Measurements from ENCODE around the gene TNFSF9.

Gene TNFSF9

GRCh38 chr19:6498294-6499036 is 32.4 kb upstream of the TNFSF9 start:
- Histone ChIP-seq H3K9me3 (ENCODE audit: control insufficient read depth, insufficient read depth, low read depth, low read length) (no peaks in the 10 kb centered on the region), H3K4me1 (ENCODE audit: control insufficient read depth, insufficient read depth, low read length) (no peaks in the 10 kb centered on the region; the same call in 1 of the 2 replicates), H3K4me3 (ENCODE audit: low read depth, low read length) (no peak overlapping the region), H3K36me3 (ENCODE audit: control insufficient read depth in 2 of 2, insufficient read depth in 1 of 2, low read length in 2 of 2) (peaks cover 0 to 7% of the 10 kb centered on the region in 2 experiments; a peak in 2 of 3 replicates), H3K27ac (ENCODE audit: extremely low read depth, low read depth, low read length) (no peak overlapping the region)
- peak; percentile 84 for TF ChIP-seq ZNF16 (tag by site-specific recombination; IDR thresholded peaks at IDR 0.05; ENCODE audit: low read depth)
- TF ChIP-seq, protein P1, sequence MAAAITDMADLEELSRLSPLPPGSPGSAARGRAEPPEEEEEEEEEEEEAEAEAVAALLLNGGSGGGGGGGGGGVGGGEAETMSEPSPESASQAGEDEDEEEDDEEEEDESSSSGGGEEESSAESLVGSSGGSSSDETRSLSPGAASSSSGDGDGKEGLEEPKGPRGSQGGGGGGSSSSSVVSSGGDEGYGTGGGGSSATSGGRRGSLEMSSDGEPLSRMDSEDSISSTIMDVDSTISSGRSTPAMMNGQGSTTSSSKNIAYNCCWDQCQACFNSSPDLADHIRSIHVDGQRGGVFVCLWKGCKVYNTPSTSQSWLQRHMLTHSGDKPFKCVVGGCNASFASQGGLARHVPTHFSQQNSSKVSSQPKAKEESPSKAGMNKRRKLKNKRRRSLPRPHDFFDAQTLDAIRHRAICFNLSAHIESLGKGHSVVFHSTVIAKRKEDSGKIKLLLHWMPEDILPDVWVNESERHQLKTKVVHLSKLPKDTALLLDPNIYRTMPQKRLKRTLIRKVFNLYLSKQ (tag by site-specific recombination; IDR thresholded peaks at IDR 0.05; ENCODE audit: borderline replicate concordance), result no peak
- TF ChIP-seq ZNF623 (tag by site-specific recombination; IDR thresholded peaks at IDR 0.05), result 0 out of 2 replicates have a peak, but pooled peaks have one; percentile 10
- POLR2A ChIA-PET, result interaction anchor here (1.2 kb wide), 1 partner anchor 15 kb away, joined by 4 read pairs; no protein-coding TSS in a partner anchor
- CTCF ChIA-PET, result interaction anchor here (0.6 to 0.7 kb wide), 2 partner anchors 13 to 894 kb away, joined by 3 read pairs; no protein-coding TSS in a partner anchor

DNA sequence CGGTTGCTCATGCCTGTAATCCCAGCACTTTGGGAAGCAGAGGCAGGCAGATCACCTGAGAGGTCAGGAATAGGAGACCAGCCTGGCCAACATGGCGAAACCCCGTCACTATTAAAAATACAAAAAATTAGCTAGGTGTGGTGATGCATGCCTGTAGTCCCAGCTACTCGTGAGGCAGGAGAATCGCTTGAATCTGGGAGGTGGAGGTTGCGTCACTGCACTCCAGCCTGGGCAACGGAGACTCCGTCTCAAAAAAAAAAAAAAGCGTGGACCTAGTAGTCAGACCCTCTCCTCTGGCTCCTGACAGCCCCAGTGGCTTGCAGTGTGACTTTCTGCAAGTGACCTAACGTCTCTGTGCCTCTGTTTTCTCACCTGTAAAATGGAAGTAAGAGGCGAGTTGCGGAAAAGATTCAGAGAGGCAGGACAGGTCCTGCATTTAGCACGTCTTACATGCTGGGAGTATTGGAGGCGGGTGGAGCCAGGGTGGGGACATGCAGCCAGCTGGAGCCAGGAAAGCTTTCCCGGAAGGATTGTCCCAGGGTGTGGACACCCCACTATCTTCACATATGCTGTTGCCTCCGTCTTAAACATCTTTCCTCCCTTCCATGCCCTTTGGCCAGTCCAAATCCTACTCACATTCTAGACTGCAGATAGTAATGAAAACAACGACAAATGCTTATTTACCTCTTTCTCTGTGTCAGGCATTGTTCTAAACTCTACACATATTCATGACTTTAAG is 31.6 kb upstream of the TNFSF9 start:
- H3K27ac ChIP-seq (ENCODE audit: extremely low read depth, low read depth, low read length), result no peak overlapping the region
- no peak overlapping the region for H3K4me3 ChIP-seq (ENCODE audit: low read depth, low read length)
- no peaks in the 10 kb centered on the region; the same call in 1 of the 2 replicates for H3K4me1 ChIP-seq (ENCODE audit: control insufficient read depth, insufficient read depth, low read length)
- ChIA-PET POLR2A (interaction anchor here (0.7 to 1.2 kb wide), 2 partner anchors 16 to 179 kb away, joined by 4 to 5 read pairs; no protein-coding TSS in a partner anchor), CTCF (interaction anchor here (0.7 kb wide), 2 partner anchors 14 to 31 kb away, joined by 3 to 4 read pairs; no protein-coding TSS in a partner anchor)
- TF ChIP-seq ZNF221 (tag by site-specific recombination; IDR thresholded peaks at IDR 0.05; ENCODE audit: borderline replicate concordance) (no peak), KLF1 (tag by site-specific recombination; IDR thresholded peaks at IDR 0.05) (peak; percentile 70)
- H3K36me3 ChIP-seq (ENCODE audit: control insufficient read depth in 2 of 2, insufficient read depth in 1 of 2, low read length in 2 of 2), result peaks cover 0 to 7% of the 10 kb centered on the region in 2 experiments; a peak in 2 of 3 replicates
- no peaks in the 10 kb centered on the region for H3K9me3 ChIP-seq (ENCODE audit: control insufficient read depth, insufficient read depth, low read depth, low read length)

DNA sequence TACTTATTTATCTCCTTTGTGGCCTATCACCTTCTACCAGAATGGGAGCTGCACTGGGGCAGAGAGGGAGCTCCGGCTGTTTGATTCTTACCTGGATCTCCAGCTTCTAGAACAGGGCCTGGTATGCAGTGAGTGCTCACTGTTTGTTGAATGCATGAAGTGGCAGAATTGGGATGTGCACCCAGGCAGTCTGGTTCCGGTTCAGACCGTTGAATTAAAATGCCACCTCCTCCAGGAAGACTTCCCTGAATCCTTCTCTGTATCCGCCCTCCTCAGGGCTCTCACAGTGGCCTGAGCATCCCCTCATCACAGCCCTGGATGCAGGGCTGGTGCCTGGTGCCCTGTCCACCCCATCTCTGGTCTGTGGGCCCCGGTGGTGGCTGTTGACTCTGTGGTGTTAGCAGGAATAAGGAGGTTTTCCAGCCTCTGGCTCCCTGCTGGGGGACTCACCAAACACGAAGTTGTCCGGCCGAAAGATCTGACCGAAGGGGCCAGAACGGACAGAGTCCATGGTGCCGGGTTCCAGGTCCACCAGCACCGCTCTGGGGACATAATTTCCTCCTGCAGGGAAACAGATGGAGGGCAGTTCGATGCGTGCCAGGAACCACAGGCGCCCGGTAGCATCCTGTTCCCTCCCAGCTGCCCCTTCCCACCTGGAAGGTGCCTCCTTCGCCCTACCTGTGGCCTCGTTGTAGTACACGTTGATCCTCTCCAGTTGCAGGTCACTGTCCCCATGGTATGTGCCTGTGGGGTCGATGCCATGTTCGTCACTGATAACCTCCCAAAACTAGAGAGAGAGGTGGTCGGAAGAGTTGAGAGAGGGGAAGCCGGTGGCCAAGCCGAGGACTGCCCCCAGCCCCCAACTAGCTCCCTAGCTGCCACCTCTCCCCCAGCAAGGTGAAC is 29.7 kb upstream of the TNFSF9 start:
- POLR2A ChIA-PET, result interaction anchor here (0.7 kb wide), 1 partner anchor 307 kb away, joined by 4 read pairs; no protein-coding TSS in a partner anchor
- Histone ChIP-seq H3K9me3 (ENCODE audit: control insufficient read depth, insufficient read depth, low read depth, low read length) (no peaks in the 10 kb centered on the region), H3K4me3 (ENCODE audit: low read depth, low read length) (no peak overlapping the region), H3K36me3 (ENCODE audit: control insufficient read depth in 2 of 2, insufficient read depth in 1 of 2, low read length in 2 of 2) (no peaks in the 10 kb centered on the region; a peak in 1 of 3 replicates), H3K4me1 (ENCODE audit: control insufficient read depth, insufficient read depth, low read length) (no peaks in the 10 kb centered on the region; the same call in 1 of the 2 replicates), H3K27ac (ENCODE audit: extremely low read depth, low read depth, low read length) (no peak overlapping the region)
- CTCF ChIA-PET, result interaction anchor here (0.6 to 1.1 kb wide), 4 partner anchors 13 to 362 kb away, joined by 3 to 10 read pairs (median 4); no protein-coding TSS in a partner anchor
- TF ChIP-seq REPIN1 (tag by site-specific recombination; IDR thresholded peaks at IDR 0.05; ENCODE audit: low read depth), result no peak
- TF ChIP-seq ZNF660 (tag by site-specific recombination; IDR thresholded peaks at IDR 0.05), result no peak
- no peak for TF ChIP-seq ZNF514 (tag by site-specific recombination; IDR thresholded peaks at IDR 0.05)
- TF ChIP-seq ZNF155 (tag by site-specific recombination; IDR thresholded peaks at IDR 0.05), result no peak
- TF ChIP-seq, protein P2, sequence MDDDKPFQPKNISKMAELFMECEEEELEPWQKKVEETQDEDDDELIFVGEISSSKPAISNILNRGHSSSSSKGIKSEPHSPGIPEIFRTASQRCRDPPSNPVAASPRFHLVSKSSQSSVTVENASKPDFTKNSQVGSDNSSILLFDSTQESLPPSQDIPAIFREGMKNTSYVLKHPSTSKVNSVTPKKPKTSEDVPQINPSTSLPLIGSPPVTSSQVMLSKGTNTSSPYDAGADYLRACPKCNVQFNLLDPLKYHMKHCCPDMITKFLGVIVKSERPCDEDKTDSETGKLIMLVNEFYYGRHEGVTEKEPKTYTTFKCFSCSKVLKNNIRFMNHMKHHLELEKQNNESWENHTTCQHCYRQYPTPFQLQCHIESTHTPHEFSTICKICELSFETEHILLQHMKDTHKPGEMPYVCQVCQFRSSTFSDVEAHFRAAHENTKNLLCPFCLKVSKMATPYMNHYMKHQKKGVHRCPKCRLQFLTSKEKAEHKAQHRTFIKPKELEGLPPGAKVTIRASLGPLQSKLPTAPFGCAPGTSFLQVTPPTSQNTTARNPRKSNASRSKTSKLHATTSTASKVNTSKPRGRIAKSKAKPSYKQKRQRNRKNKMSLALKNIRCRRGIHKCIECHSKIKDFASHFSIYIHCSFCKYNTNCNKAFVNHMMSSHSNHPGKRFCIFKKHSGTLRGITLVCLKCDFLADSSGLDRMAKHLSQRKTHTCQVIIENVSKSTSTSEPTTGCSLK (tag by site-specific recombination; IDR thresholded peaks at IDR 0.05), result no peak
- TF ChIP-seq ZNF558 (tag by site-specific recombination; IDR thresholded peaks at IDR 0.05), result no peak
- TF ChIP-seq HOXD13 (CRISPR knock-in tag; IDR thresholded peaks at IDR 0.05; ENCODE audit: borderline replicate concordance), result no peak
- TF ChIP-seq ZNF138 (tag by site-specific recombination; IDR thresholded peaks at IDR 0.05; ENCODE audit: borderline replicate concordance), result no peak
- no peak for TF ChIP-seq ZNF184 (tag by site-specific recombination; IDR thresholded peaks at IDR 0.05)
- no peak for TF ChIP-seq ZNF175 (tag by site-specific recombination; IDR thresholded peaks at IDR 0.05)
- TF ChIP-seq ZNF501 (tag by site-specific recombination; IDR thresholded peaks at IDR 0.05), result no peak
- TF ChIP-seq ZNF776 (tag by site-specific recombination; IDR thresholded peaks at IDR 0.05; ENCODE audit: borderline replicate concordance), result no peak
- TF ChIP-seq ZNF311 (tag by site-specific recombination; IDR thresholded peaks at IDR 0.05; ENCODE audit: borderline replicate concordance), result no peak
- TF ChIP-seq, protein P3, sequence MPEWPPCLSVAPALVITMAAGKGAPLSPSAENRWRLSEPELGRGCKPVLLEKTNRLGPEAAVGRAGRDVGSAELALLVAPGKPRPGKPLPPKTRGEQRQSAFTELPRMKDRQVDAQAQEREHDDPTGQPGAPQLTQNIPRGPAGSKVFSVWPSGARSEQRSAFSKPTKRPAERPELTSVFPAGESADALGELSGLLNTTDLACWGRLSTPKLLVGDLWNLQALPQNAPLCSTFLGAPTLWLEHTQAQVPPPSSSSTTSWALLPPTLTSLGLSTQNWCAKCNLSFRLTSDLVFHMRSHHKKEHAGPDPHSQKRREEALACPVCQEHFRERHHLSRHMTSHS (tag by site-specific recombination; IDR thresholded peaks at IDR 0.05), result no peak
- no peak for TF ChIP-seq IKZF3 (tag by site-specific recombination; IDR thresholded peaks at IDR 0.05)
- TF ChIP-seq GLIS2 (tag by site-specific recombination; IDR thresholded peaks at IDR 0.05), result no peak
- no peak for TF ChIP-seq ZFP3 (tag by site-specific recombination; IDR thresholded peaks at IDR 0.05; ENCODE audit: low read depth)
